Mesendoderm (in vitro differentiated cells): ENCODE results near the gene PTPRM.

Source experiments
- DNase-seq: peaks from one replicate; pipeline ENCODE4 v3.0.0; 2013
- H2AK5ac ChIP-seq: 2 replicates; pipeline ENCODE4 v1.6.1; 2013; ENCODE audit warnings: low read length, inconsistent platforms
- H2BK120ac ChIP-seq: 2 replicates; pipeline ENCODE4 v1.6.1; 2013; ENCODE audit warnings: low read depth, mild to moderate bottlenecking, low read length, moderate library complexity, mixed read lengths
- H2BK15ac ChIP-seq: replicated peaks from 2 replicates; pipeline ENCODE4 v1.6.1; 2013; ENCODE audit warnings: low read depth, mild to moderate bottlenecking, moderate library complexity
- H2BK5ac ChIP-seq: 2 replicates; pipeline ENCODE4 v1.6.1; 2013; ENCODE audit warnings: low read length, inconsistent platforms
- H3K18ac ChIP-seq: 2 replicates; pipeline ENCODE4 v1.6.1; 2013; ENCODE audit warnings: mild to moderate bottlenecking, low read length, mixed read lengths
- H3K23ac ChIP-seq: one replicate; pipeline ENCODE4 v1.6.1; 2013; ENCODE audit warnings: low read length
- H3K27ac ChIP-seq: 2 replicates; pipeline ENCODE4 v1.5.1; 2013; ENCODE audit warnings: low read depth, mild to moderate bottlenecking, inconsistent platforms, low read length, moderate library complexity
- H3K27me3 ChIP-seq: 2 replicates; pipeline ENCODE4 v1.6.1; 2013; ENCODE audit warnings: low read length, control low read depth, mild to moderate bottlenecking, inconsistent platforms; ENCODE audit not compliant: insufficient read depth, poor library complexity
- H3K36me3 ChIP-seq: 2 replicates; pipeline ENCODE4 v1.6.1; 2013; ENCODE audit warnings: low read length, inconsistent platforms; ENCODE audit not compliant: control insufficient read depth, insufficient read depth
- H3K4ac ChIP-seq: one replicate; pipeline ENCODE4 v1.6.1; 2013; ENCODE audit warnings: low read depth, mild to moderate bottlenecking, low read length, moderate library complexity
- H3K4me1 ChIP-seq: 2 replicates; pipeline ENCODE4 v1.6.1; 2013; ENCODE audit warnings: low read depth, low read length, inconsistent platforms; ENCODE audit not compliant: control insufficient read depth
- H3K4me2 ChIP-seq: 2 replicates; pipeline ENCODE4 v1.6.1; 2013; ENCODE audit warnings: low read length
- H3K4me3 ChIP-seq: 2 replicates; pipeline ENCODE4 v1.5.1; 2013; ENCODE audit warnings: mild to moderate bottlenecking, low read length
- H3K56ac ChIP-seq: one replicate; pipeline ENCODE4 v1.6.1; 2013; ENCODE audit warnings: low read length
- H3K79me1 ChIP-seq: 2 replicates; pipeline ENCODE4 v1.6.1; 2013; ENCODE audit warnings: low read length, inconsistent platforms
- H3K79me2 ChIP-seq: 2 replicates; pipeline ENCODE4 v1.6.1; 2013; ENCODE audit warnings: mild to moderate bottlenecking, low read length; ENCODE audit not compliant: control insufficient read depth, insufficient read depth
- H3K9ac ChIP-seq: 2 replicates; pipeline ENCODE4 v1.6.1; 2013; ENCODE audit warnings: low read length, inconsistent platforms
- H4K5ac ChIP-seq: one replicate; pipeline ENCODE4 v1.6.1; 2013; ENCODE audit warnings: low read length
- H4K8ac ChIP-seq: one replicate; pipeline ENCODE4 v1.6.1; 2013; ENCODE audit warnings: low read depth, mild to moderate bottlenecking, control low read depth, low read length, moderate library complexity
- WGBS: extraction: QIAGEN DNeasy Blood & Tissue Kit; methylation state at CpG from one replicate; pipeline ENCODE4 v1.1.7; 2013; ENCODE audit warnings: low lambda C conversion rate, missing lambda C conversion rate; ENCODE audit not compliant: insufficient coverage; ENCODE audit errors: extremely low coverage; 5-methylcytosine and 5-hydroxymethylcytosine counted together

The PTPRM gene

GRCh38 chr18:8367217-8367988 is 800.3 kb downstream of the PTPRM start:
- no peak overlapping the region for H3K4me3 ChIP-seq
- no peak overlapping the region for H2AK5ac ChIP-seq
- H3K36me3 ChIP-seq, result no peaks in the 10 kb centered on the region
- H3K4me2 ChIP-seq, result peak overlapping the region; percentile 34
- H2BK120ac ChIP-seq, result no peak overlapping the region
- H3K27ac ChIP-seq, result no peak overlapping the region
- no peak overlapping the region for H3K23ac ChIP-seq
- H4K5ac ChIP-seq, result no peak overlapping the region
- peaks cover 6% of the 10 kb centered on the region for H3K4me1 ChIP-seq
- DNase-seq, result peak; percentile 80
- no peaks in the 10 kb centered on the region for H3K79me1 ChIP-seq
- no peak overlapping the region for H2BK15ac ChIP-seq
- no peak overlapping the region for H3K56ac ChIP-seq
- no peaks in the 10 kb centered on the region for H3K79me2 ChIP-seq
- H3K18ac ChIP-seq, result peak overlapping the region; percentile 29
- no peak overlapping the region for H2BK5ac ChIP-seq
- H4K8ac ChIP-seq, result no peak overlapping the region
- H3K27me3 ChIP-seq, result no peaks in the 10 kb centered on the region
- no peak overlapping the region for H3K9ac ChIP-seq
- no CpG with 5 or more reads among the region's 47 CpGs for WGBS
- no peak overlapping the region for H3K4ac ChIP-seq

GRCh38 chr18:8368512-8369217 is 801.5 kb downstream of the PTPRM start:
- no peak overlapping the region for H3K4me2 ChIP-seq
- no peak overlapping the region for H3K9ac ChIP-seq
- no peaks in the 10 kb centered on the region for H3K27me3 ChIP-seq
- no peak overlapping the region for H2AK5ac ChIP-seq
- no peaks in the 10 kb centered on the region for H3K79me2 ChIP-seq
- no peak overlapping the region for H3K4me3 ChIP-seq
- no peak overlapping the region for H3K4ac ChIP-seq
- no peak overlapping the region for H2BK120ac ChIP-seq
- H2BK5ac ChIP-seq, result no peak overlapping the region
- peaks cover 4% of the 10 kb centered on the region for H3K4me1 ChIP-seq
- no peak overlapping the region for H3K18ac ChIP-seq
- no peak overlapping the region for H3K27ac ChIP-seq
- H3K23ac ChIP-seq, result no peak overlapping the region
- H2BK15ac ChIP-seq, result no peak overlapping the region
- WGBS, result no CpG with 5 or more reads among the region's 4 CpGs
- no peak overlapping the region for H3K56ac ChIP-seq
- no peaks in the 10 kb centered on the region for H3K79me1 ChIP-seq
- H4K5ac ChIP-seq, result no peak overlapping the region
- no peaks in the 10 kb centered on the region for H3K36me3 ChIP-seq
- no peak for DNase-seq
- H4K8ac ChIP-seq, result no peak overlapping the region

GRCh38 chr18:8373486-8373885 is 806.4 kb downstream of the PTPRM start:
- H3K4me3 ChIP-seq, result no peak overlapping the region
- H4K8ac ChIP-seq, result no peak overlapping the region
- DNase-seq, result no peak
- no peak overlapping the region for H3K9ac ChIP-seq
- no peak overlapping the region for H2BK15ac ChIP-seq
- no peak overlapping the region for H3K56ac ChIP-seq
- H3K4me1 ChIP-seq, result peaks cover 1% of the 10 kb centered on the region
- H2AK5ac ChIP-seq, result no peak overlapping the region
- no peaks in the 10 kb centered on the region for H3K27me3 ChIP-seq
- no peak overlapping the region for H2BK120ac ChIP-seq
- H4K5ac ChIP-seq, result no peak overlapping the region
- H3K4me2 ChIP-seq, result no peak overlapping the region
- H3K4ac ChIP-seq, result no peak overlapping the region
- H3K79me2 ChIP-seq, result no peaks in the 10 kb centered on the region
- H3K18ac ChIP-seq, result no peak overlapping the region
- WGBS, result no CpG with 5 or more reads among the region's 5 CpGs
- H3K27ac ChIP-seq, result no peak overlapping the region
- no peak overlapping the region for H3K23ac ChIP-seq
- H2BK5ac ChIP-seq, result no peak overlapping the region
- H3K36me3 ChIP-seq, result no peaks in the 10 kb centered on the region
- no peaks in the 10 kb centered on the region for H3K79me1 ChIP-seq

- H2BK5ac ChIP-seq, result no peak overlapping the region
- H4K5ac ChIP-seq, result no peak overlapping the region
- no peak overlapping the region for H2AK5ac ChIP-seq
- H3K4me1 ChIP-seq, result peaks cover 1% of the 10 kb centered on the region
- no peak overlapping the region for H3K18ac ChIP-seq
- no peaks in the 10 kb centered on the region for H3K27me3 ChIP-seq
- no peak overlapping the region for H3K4me3 ChIP-seq
- DNase-seq, result no peak
- no peak overlapping the region for H3K56ac ChIP-seq
- H3K4me2 ChIP-seq, result no peak overlapping the region
- no peaks in the 10 kb centered on the region for H3K79me2 ChIP-seq
- no peak overlapping the region for H2BK120ac ChIP-seq
- H3K23ac ChIP-seq, result no peak overlapping the region
- no peak overlapping the region for H4K8ac ChIP-seq
- H3K4ac ChIP-seq, result no peak overlapping the region
- no CpG with 5 or more reads among the region's 4 CpGs for WGBS
- no peak overlapping the region for H3K27ac ChIP-seq
- no peaks in the 10 kb centered on the region for H3K36me3 ChIP-seq
- H2BK15ac ChIP-seq, result no peak overlapping the region
- no peaks in the 10 kb centered on the region for H3K79me1 ChIP-seq
- no peak overlapping the region for H3K9ac ChIP-seq
Observed at GRCh38 chr18:8374676-8375075, 807.6 kb downstream of the PTPRM start.

GRCh38 chr18:8375249-8375648 is 808.1 kb downstream of the PTPRM start:
- no peak overlapping the region for H3K4ac ChIP-seq
- H3K36me3 ChIP-seq, result no peaks in the 10 kb centered on the region
- no peaks in the 10 kb centered on the region for H3K79me2 ChIP-seq
- H3K18ac ChIP-seq, result no peak overlapping the region
- no peak overlapping the region for H3K27ac ChIP-seq
- H3K79me1 ChIP-seq, result no peaks in the 10 kb centered on the region
- DNase-seq, result no peak
- no peak overlapping the region for H4K5ac ChIP-seq
- H2BK120ac ChIP-seq, result no peak overlapping the region
- H3K56ac ChIP-seq, result no peak overlapping the region
- no peak overlapping the region for H3K4me2 ChIP-seq
- no peak overlapping the region for H4K8ac ChIP-seq
- no peaks in the 10 kb centered on the region for H3K27me3 ChIP-seq
- no peak overlapping the region for H3K4me3 ChIP-seq
- peaks cover 1% of the 10 kb centered on the region for H3K4me1 ChIP-seq
- H2BK15ac ChIP-seq, result no peak overlapping the region
- no CpG with 5 or more reads among the region's 3 CpGs for WGBS
- no peak overlapping the region for H2BK5ac ChIP-seq
- no peak overlapping the region for H2AK5ac ChIP-seq
- peak overlapping the region; percentile 53 for H3K23ac ChIP-seq
- H3K9ac ChIP-seq, result no peak overlapping the region
